PC-3 (cell line): ENCODE data around the gene ACOT6. TPM values are rescaled to one million over a fixed set of nuclear protein-coding genes. Genes with fewer than 3 reads are reported as not detected.

Experiments used
- ATAC-seq: fragments of 200-7000 bp; cut with Tn5 transposase; 2 replicates; pipeline ENCODE4 v1.9.1; 2020; ENCODE audit warnings: mild to moderate bottlenecking, moderate library complexity
- BruUV-seq: library from RNA; stranded (reverse); fragments of 400-500 nt; replicated peaks from 2 replicates; lab custom pipeline; 2021; lab: Mats Ljungman, UMichigan
- CTCF ChIA-PET: fragments of 300-600 bp; sonication (Branson Sonifier 250); formaldehyde crosslinking; loops from one replicate; lab custom pipeline; 2022; ENCODE audit warnings: antibody characterized with exemption; lab: Charles Lee
- POLR2A ChIA-PET: fragments of 300-600 bp; sonication (Branson Sonifier 250); formaldehyde crosslinking; loops from one replicate; lab custom pipeline; 2022; ENCODE audit warnings: antibody characterized with exemption; ENCODE audit not compliant: unreplicated experiment; lab: Charles Lee
- DNase-seq: peaks from one replicate; pipeline ENCODE4 v3.0.0-alpha.2; 2015
- H2AFZ ChIP-seq: fragments of 300-600 bp; sonication (generic); 2 replicates; pipeline ENCODE4 v1.6.0; 2016; ENCODE audit warnings: antibody characterized with exemption, low read length
- H3F3A ChIP-seq: fragments of 300-600 bp; sonication (generic); one replicate; pipeline ENCODE4 v1.6.0; 2017; ENCODE audit warnings: antibody characterized with exemption, low read length, control low read depth, mild to moderate bottlenecking; ENCODE audit not compliant: unreplicated experiment
- H3K27ac ChIP-seq: fragments of 300-600 bp; sonication (generic); 2 replicates; pipeline ENCODE4 v1.5.1; 2016; ENCODE audit warnings: mild to moderate bottlenecking, low read length
- H3K27me3 ChIP-seq: fragments of 300-600 bp; sonication (generic); 2 replicates; pipeline ENCODE4 v1.6.1; 2016; ENCODE audit warnings: low read length, mixed read lengths
- H3K36me3 ChIP-seq: fragments of 300-600 bp; sonication (generic); 2 replicates; pipeline ENCODE4 v1.6.1; 2016; ENCODE audit warnings: low read depth, mixed run types, low read length, mixed read lengths
- H3K4me1 ChIP-seq: fragments of 300-600 bp; sonication (generic); 2 replicates; pipeline ENCODE4 v1.5.1; 2016; ENCODE audit warnings: low read length; ENCODE audit not compliant: insufficient read depth
- H3K4me2 ChIP-seq: fragments of 300-600 bp; sonication (generic); 2 replicates; pipeline ENCODE4 v1.6.0; 2016; ENCODE audit warnings: low read length
- H3K4me3 ChIP-seq: fragments of 300-600 bp; sonication (generic); 2 replicates; pipeline ENCODE4 v1.5.1; 2016; ENCODE audit warnings: mild to moderate bottlenecking, low read length, mixed read lengths
- H3K79me2 ChIP-seq: fragments of 300-600 bp; sonication (generic); 2 replicates; pipeline ENCODE4 v1.6.1; 2017; ENCODE audit warnings: low read length, mixed read lengths
- H3K9ac ChIP-seq: fragments of 300-600 bp; sonication (generic); 2 replicates; pipeline ENCODE4 v1.6.0; 2016; ENCODE audit warnings: mild to moderate bottlenecking, low read length
- H3K9me2 ChIP-seq: fragments of 300-600 bp; sonication (generic); replicated peaks from 2 replicates; pipeline ENCODE4 v1.6.1; 2016; ENCODE audit warnings: mixed run types, low read length, mixed read lengths
- H3K9me3 ChIP-seq: fragments of 300-600 bp; sonication (generic); 2 replicates; pipeline ENCODE4 v1.6.1; 2016; ENCODE audit warnings: low read length, mixed read lengths
- H4K20me1 ChIP-seq: fragments of 300-600 bp; sonication (generic); 2 replicates; pipeline ENCODE4 v1.6.1; 2016; ENCODE audit warnings: low read length, mixed read lengths
- CTCF ChIP-seq: fragments of 300-600 bp; sonication (generic); conservative IDR thresholded peaks from 2 replicates; pipeline ENCODE4 v1.5.1; 2017; ENCODE audit warnings: antibody characterized with exemption, low read depth, mild to moderate bottlenecking, low read length
- EZH2 ChIP-seq: fragments of 300-600 bp; sonication (generic); IDR thresholded peaks from one replicate; pipeline ENCODE4 v1.6.1; 2017; ENCODE audit warnings: antibody characterized with exemption, mild to moderate bottlenecking, low read length; ENCODE audit not compliant: unreplicated experiment
- EZH2phosphoT487 ChIP-seq: fragments of 300-600 bp; sonication (generic); IDR thresholded peaks from 2 replicates; pipeline ENCODE4 v1.6.1; 2018; ENCODE audit warnings: mild to moderate bottlenecking, antibody characterized with exemption, low read length, borderline replicate concordance
- intact Hi-C: fragments of 100-400 bp; cut with micrococcal nuclease; formaldehyde crosslinking; loops from 2 replicates; pipeline ENCODE4 v1.9.0; 2023
- total RNA-seq: library from RNA; depleted of rRNA; stranded (reverse); fragments of >200 nt; gene quantifications from 2 replicates; pipeline ENCODE4 v1.2.3, GENCODE V29; 2014

The ACOT6 gene
- total RNA-seq, 1 experiment from 2014 or later: not detected

GRCh38 chr14:73602994-73603393, 9.3 kb upstream of the ACOT6 start:
- no peaks in the 10 kb centered on the region for H3F3A ChIP-seq
- ATAC-seq (no peak), DNase-seq (peak; percentile 20)
- no peak overlapping the region for H3K9ac ChIP-seq
- peaks cover 15% of the 10 kb centered on the region for H3K4me1 ChIP-seq
- H4K20me1 ChIP-seq: no peaks in the 10 kb centered on the region
- CTCF ChIA-PET: no interaction called here
- H3K9me2 ChIP-seq: no peaks in the 10 kb centered on the region
- no peaks in the 10 kb centered on the region for H3K36me3 ChIP-seq
- H3K27me3 ChIP-seq: no peaks in the 10 kb centered on the region
- 0 out of 2 replicates have a peak overlapping the region, but pooled peaks have one; percentile 33 for H3K4me2 ChIP-seq
- H3K4me3 ChIP-seq: no peak overlapping the region
- no TSS peak for BruUV-seq
- H3K27ac ChIP-seq: no peak overlapping the region
- TF ChIP-seq CTCF (no peak), EZH2 (no peak)
- no peak overlapping the region for H2AFZ ChIP-seq
- intact Hi-C loops: no loop called here
- no peaks in the 10 kb centered on the region for H3K79me2 ChIP-seq
- POLR2A ChIA-PET: no interaction called here
- H3K9me3 ChIP-seq: no peaks in the 10 kb centered on the region

GRCh38 chr14:73606271-73606670, 6.0 kb upstream of the ACOT6 start:
- no peaks in the 10 kb centered on the region for H3K36me3 ChIP-seq
- no peaks in the 10 kb centered on the region for H3K79me2 ChIP-seq
- POLR2A ChIA-PET: no interaction called here
- peaks cover 15% of the 10 kb centered on the region for H3K4me1 ChIP-seq
- no TSS peak for BruUV-seq
- intact Hi-C loops: no loop called here
- H3K27ac ChIP-seq: no peak overlapping the region
- H2AFZ ChIP-seq: no peak overlapping the region
- ATAC-seq (no peak), DNase-seq (no peak)
- no peaks in the 10 kb centered on the region for H3K9me2 ChIP-seq
- H4K20me1 ChIP-seq: no peaks in the 10 kb centered on the region
- CTCF ChIA-PET: no interaction called here
- no peak overlapping the region for H3K4me2 ChIP-seq
- no peaks in the 10 kb centered on the region for H3K9me3 ChIP-seq
- H3K9ac ChIP-seq: no peak overlapping the region
- TF ChIP-seq CTCF: no peak
- no peak for TF ChIP-seq EZH2phosphoT487
- TF ChIP-seq EZH2: no peak
- no peaks in the 10 kb centered on the region for H3F3A ChIP-seq
- H3K4me3 ChIP-seq: no peak overlapping the region
- H3K27me3 ChIP-seq: no peaks in the 10 kb centered on the region

- Histone ChIP-seq H3K27me3 (no peaks in the 10 kb centered on the region), H3K4me1 (peaks cover 10% of the 10 kb centered on the region), H3K9me2 (no peaks in the 10 kb centered on the region), H3K79me2 (no peaks in the 10 kb centered on the region), H3F3A (no peaks in the 10 kb centered on the region), H3K27ac (no peak overlapping the region), H3K4me2 (no peak overlapping the region), H3K9me3 (no peaks in the 10 kb centered on the region), H4K20me1 (no peaks in the 10 kb centered on the region), H3K4me3 (no peak overlapping the region), H3K36me3 (no peaks in the 10 kb centered on the region), H2AFZ (no peak overlapping the region), H3K9ac (no peak overlapping the region)
- POLR2A ChIA-PET: no interaction called here
- intact Hi-C loops: no loop called here
- CTCF ChIA-PET: interaction anchor here (0.6 kb wide), 1 partner anchor 120 kb away, joined by 3 read pairs; no protein-coding TSS in a partner anchor
- no peak for DNase-seq
- no TSS peak for BruUV-seq
- ATAC-seq: no peak
- no peak for TF ChIP-seq CTCF
- no peak for TF ChIP-seq EZH2
- TF ChIP-seq EZH2phosphoT487: no peak
Measured at GRCh38 chr14:73607241-73607640, 5.1 kb upstream of the ACOT6 start.
